ENCODE data around the gene BET1.
"Not testable (repeated sequence)": the region's sequence is repeated elsewhere in the genome, so short reads cannot be mapped to it uniquely, and the experiment has no call there.

- TF ChIP-seq, protein P1, sequence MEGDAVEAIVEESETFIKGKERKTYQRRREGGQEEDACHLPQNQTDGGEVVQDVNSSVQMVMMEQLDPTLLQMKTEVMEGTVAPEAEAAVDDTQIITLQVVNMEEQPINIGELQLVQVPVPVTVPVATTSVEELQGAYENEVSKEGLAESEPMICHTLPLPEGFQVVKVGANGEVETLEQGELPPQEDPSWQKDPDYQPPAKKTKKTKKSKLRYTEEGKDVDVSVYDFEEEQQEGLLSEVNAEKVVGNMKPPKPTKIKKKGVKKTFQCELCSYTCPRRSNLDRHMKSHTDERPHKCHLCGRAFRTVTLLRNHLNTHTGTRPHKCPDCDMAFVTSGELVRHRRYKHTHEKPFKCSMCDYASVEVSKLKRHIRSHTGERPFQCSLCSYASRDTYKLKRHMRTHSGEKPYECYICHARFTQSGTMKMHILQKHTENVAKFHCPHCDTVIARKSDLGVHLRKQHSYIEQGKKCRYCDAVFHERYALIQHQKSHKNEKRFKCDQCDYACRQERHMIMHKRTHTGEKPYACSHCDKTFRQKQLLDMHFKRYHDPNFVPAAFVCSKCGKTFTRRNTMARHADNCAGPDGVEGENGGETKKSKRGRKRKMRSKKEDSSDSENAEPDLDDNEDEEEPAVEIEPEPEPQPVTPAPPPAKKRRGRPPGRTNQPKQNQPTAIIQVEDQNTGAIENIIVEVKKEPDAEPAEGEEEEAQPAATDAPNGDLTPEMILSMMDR (IDR thresholded peaks at IDR 0.05): not testable (repeated sequence)
- TF ChIP-seq JUN (IDR thresholded peaks at IDR 0.05); RFX5 (IDR thresholded peaks at IDR 0.05); NPAS2 (CRISPR knock-in tag; IDR thresholded peaks at IDR 0.05; ENCODE audit: borderline replicate concordance); POLR2A (IDR thresholded peaks at IDR 0.05; ENCODE audit: low read length); GATA3 (IDR thresholded peaks at IDR 0.05; ENCODE audit: borderline replicate concordance); MAX (IDR thresholded peaks at IDR 0.05); NR3C1 (IDR thresholded peaks at IDR 0.05); ESRRA (IDR thresholded peaks at IDR 0.05; ENCODE audit: borderline replicate concordance, low read length); USF2 (IDR thresholded peaks at IDR 0.05); CHD2 (IDR thresholded peaks at IDR 0.05; ENCODE audit: low read length, partially characterized antibody): not testable (repeated sequence)
- TF ChIP-seq, protein P2, sequence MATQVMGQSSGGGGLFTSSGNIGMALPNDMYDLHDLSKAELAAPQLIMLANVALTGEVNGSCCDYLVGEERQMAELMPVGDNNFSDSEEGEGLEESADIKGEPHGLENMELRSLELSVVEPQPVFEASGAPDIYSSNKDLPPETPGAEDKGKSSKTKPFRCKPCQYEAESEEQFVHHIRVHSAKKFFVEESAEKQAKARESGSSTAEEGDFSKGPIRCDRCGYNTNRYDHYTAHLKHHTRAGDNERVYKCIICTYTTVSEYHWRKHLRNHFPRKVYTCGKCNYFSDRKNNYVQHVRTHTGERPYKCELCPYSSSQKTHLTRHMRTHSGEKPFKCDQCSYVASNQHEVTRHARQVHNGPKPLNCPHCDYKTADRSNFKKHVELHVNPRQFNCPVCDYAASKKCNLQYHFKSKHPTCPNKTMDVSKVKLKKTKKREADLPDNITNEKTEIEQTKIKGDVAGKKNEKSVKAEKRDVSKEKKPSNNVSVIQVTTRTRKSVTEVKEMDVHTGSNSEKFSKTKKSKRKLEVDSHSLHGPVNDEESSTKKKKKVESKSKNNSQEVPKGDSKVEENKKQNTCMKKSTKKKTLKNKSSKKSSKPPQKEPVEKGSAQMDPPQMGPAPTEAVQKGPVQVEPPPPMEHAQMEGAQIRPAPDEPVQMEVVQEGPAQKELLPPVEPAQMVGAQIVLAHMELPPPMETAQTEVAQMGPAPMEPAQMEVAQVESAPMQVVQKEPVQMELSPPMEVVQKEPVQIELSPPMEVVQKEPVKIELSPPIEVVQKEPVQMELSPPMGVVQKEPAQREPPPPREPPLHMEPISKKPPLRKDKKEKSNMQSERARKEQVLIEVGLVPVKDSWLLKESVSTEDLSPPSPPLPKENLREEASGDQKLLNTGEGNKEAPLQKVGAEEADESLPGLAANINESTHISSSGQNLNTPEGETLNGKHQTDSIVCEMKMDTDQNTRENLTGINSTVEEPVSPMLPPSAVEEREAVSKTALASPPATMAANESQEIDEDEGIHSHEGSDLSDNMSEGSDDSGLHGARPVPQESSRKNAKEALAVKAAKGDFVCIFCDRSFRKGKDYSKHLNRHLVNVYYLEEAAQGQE (IDR thresholded peaks at IDR 0.05): not testable (repeated sequence)
These were observed 22.5 kb upstream of the BET1 start for GRCh38 chr7:94026619-94027018.

Measured in A549 (cell line).